ENCODE results near the gene OXGR1. TPM values are rescaled to one million over a fixed set of nuclear protein-coding genes. Genes with fewer than 3 reads are reported as not detected.
"Not testable (repeated sequence)": the region's sequence is repeated elsewhere in the genome, so short reads cannot be mapped to it uniquely, and the experiment has no call there.

The OXGR1 gene
- total RNA-seq, 1 donor from 2014 or later: not detected

- no peak for TF ChIP-seq CTCF (IDR thresholded peaks at IDR 0.05; ENCODE audit: borderline replicate concordance)
- peaks cover 14% of the 10 kb centered on the region for H3K27me3 ChIP-seq (ENCODE audit: low read depth)
- intact Hi-C loops (cut with micrococcal nuclease): no loop called here
- H3K36me3 ChIP-seq: no peaks in the 10 kb centered on the region
- H3K27ac ChIP-seq (replicated peaks): no peak overlapping the region
- H3K4me1 ChIP-seq: peaks cover 11% of the 10 kb centered on the region
- no peak overlapping the region for H3K4me3 ChIP-seq
- no peak for DNase-seq
- no peaks in the 10 kb centered on the region for H3K9me3 ChIP-seq (replicated peaks)
These were observed 32.4 kb upstream of the OXGR1 start for GRCh38 chr13:97026531-97027161.

- H3K9me3 ChIP-seq (replicated peaks); DNase-seq; intact Hi-C loops (cut with micrococcal nuclease); H3K36me3 ChIP-seq; H3K4me3 ChIP-seq; H3K27ac ChIP-seq (replicated peaks): not testable (repeated sequence)
- H3K27me3 ChIP-seq (ENCODE audit: low read depth): peaks cover 24% of the 10 kb centered on the region
- H3K4me1 ChIP-seq: peaks cover 11% of the 10 kb centered on the region
These were observed 29.5 kb upstream of the OXGR1 start for GRCh38 chr13:97023812-97024211.

- intact Hi-C loops (cut with micrococcal nuclease): no loop called here
These were observed 28.8 kb upstream of the OXGR1 start for GRCh38 chr13:97023117-97023516.

GRCh38 chr13:97021241-97021640, 27.0 kb upstream of the OXGR1 start:
- intact Hi-C loops (cut with micrococcal nuclease): no loop called here
- Histone ChIP-seq H3K4me1 (peaks cover 7% of the 10 kb centered on the region), H3K9me3 (replicated peaks) (no peaks in the 10 kb centered on the region), H3K27ac (replicated peaks) (no peak overlapping the region), H3K36me3 (no peaks in the 10 kb centered on the region), H3K27me3 (ENCODE audit: low read depth) (peaks cover 24% of the 10 kb centered on the region), H3K4me3 (no peak overlapping the region)
- DNase-seq: no peak
- no peak for TF ChIP-seq CTCF (IDR thresholded peaks at IDR 0.05; ENCODE audit: borderline replicate concordance)

More at GRCh38 chr13:97023117-97023516, 28.8 kb upstream of the OXGR1 start:
- H3K4me3 ChIP-seq: no peak overlapping the region
- H3K27ac ChIP-seq (replicated peaks): no peak overlapping the region
- no peak for DNase-seq
- peaks cover 24% of the 10 kb centered on the region for H3K27me3 ChIP-seq (ENCODE audit: low read depth)
- no peaks in the 10 kb centered on the region for H3K9me3 ChIP-seq (replicated peaks)
- no peak for TF ChIP-seq CTCF (IDR thresholded peaks at IDR 0.05; ENCODE audit: borderline replicate concordance)
- no peaks in the 10 kb centered on the region for H3K36me3 ChIP-seq
- H3K4me1 ChIP-seq: peaks cover 15% of the 10 kb centered on the region

GRCh38 chr13:97020689-97021240, 26.5 kb upstream of the OXGR1 start:
- intact Hi-C loops (cut with micrococcal nuclease): no loop called here

More at GRCh38 chr13:97020689-97021240, 26.5 kb upstream of the OXGR1 start:
- H3K27me3 ChIP-seq (ENCODE audit: low read depth): peaks cover 24% of the 10 kb centered on the region
- H3K9me3 ChIP-seq (replicated peaks): no peaks in the 10 kb centered on the region
- no peak for DNase-seq
- TF ChIP-seq CTCF (IDR thresholded peaks at IDR 0.05; ENCODE audit: borderline replicate concordance): no peak
- no peak overlapping the region for H3K4me3 ChIP-seq
- no peak overlapping the region for H3K27ac ChIP-seq (replicated peaks)
- peaks cover 5% of the 10 kb centered on the region for H3K4me1 ChIP-seq
- H3K36me3 ChIP-seq: no peaks in the 10 kb centered on the region

All from left ventricle myocardium inferior (tissue), 1 donor.